NOMO-1 treated with dmso at 0.1 percent for 144 hours (cell line): Measurements from ENCODE around the gene GCN1.

ENCODE experiments used
- DNase-seq: peaks from one replicate; lab custom pipeline; 2025; ENCODE audit not compliant: unreplicated experiment; lab: John Stamatoyannopoulos, UW

GCN1 gene

DNA sequence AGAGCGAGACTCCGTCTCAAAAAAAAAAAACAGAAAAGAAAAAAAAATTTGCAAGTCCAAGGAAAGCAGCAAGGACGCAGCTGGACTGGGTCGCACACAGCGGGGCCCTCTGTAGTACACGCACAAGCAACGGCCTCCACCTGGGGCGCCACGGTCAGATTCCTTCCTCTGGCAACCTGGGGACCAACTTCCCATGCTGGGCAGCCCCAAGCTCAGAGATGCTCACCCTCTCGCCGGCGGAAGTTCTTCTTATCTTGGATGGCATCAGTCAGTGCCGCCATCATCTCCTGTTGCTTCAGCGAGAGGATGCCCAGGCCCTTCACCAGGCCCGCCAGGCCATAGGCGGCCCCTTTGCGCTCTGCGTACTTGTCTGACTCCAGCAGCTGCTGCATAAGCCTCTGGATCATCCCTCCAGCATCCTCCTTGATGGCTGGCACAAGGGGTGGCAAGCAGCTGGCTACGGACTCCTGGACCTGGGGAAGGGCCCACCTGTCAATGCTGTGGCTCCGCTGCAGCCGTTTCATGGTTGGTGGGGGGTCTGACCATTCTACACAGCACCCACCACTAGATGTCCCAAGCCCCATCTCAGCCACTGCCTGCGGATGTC lies 43.5 kb downstream of the GCN1 start:
- no peak for DNase-seq

DNA sequence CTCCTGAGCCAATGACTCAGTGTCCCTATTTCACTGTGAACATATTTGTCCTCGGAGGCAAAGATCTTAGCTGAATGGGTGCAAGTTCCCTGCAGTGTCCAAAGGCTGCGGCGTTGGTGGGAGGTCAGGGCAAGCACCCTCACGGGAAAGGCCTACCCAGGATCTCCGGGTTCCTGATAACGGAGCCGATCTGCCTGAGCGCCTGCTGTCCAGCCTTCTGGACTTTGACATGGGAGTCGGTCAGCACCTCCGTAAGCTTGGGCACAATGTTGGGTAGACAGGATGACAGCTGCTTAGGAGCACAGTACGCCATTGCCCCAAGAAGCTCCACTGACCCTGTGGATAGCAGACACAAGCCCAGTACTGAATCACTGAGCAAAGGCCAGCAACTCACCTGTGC lies 46.5 kb downstream of the GCN1 start:
- no peak for DNase-seq

GRCh38 chr12:120145164-120145563 lies 49.4 kb downstream of the GCN1 start:
- no peak for DNase-seq

DNA sequence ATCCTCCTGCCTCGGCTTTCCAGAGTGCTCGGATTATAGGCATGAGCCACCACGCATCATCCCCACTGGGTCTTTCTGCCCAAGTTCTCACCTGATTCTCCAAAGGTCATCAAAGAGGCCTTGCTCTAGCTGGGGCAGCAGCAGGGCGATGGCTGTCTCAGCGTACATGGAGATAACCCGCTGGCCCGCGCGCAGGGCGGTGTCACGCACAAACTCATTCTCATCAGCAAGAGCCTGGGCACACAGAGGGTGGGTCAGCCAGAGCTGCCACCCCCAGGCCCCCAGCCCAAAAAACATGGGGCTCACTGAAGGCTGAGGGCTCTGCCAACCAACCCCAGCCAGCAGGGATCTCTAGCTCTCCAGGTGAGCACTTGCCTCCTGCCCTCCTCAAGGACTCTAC lies 50.3 kb downstream of the GCN1 start:
- DNase-seq = no peak

- no peak for DNase-seq
Measured at GRCh38 chr12:120142231-120142877, 52.2 kb downstream of the GCN1 start.

GRCh38 chr12:120141336-120141735 lies 53.2 kb downstream of the GCN1 start:
- no peak for DNase-seq

GRCh38 chr12:120140603-120141002 lies 53.9 kb downstream of the GCN1 start:
- DNase-seq = no peak

- DNase-seq = no peak
Measured at GRCh38 chr12:120139958-120140357, 54.6 kb downstream of the GCN1 start.

DNA sequence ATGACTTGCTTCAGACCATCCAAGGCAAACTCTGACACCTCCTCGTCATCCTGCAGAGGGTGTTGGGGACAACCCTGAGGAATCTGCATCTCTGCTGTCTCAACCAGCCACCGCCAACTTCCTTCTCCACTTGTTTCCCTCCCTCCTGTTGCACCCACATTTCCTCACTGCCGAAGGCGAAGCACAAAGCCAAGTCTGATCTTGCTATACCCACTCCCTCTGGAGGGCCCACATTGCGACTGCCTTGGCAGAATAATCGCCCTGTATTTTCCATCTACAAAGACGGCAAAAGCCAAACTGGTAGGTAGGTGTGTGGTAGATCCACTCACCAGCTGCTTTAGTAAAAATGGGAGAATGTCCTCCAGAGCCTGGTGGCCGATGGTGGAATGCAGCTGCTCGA lies 56.1 kb downstream of the GCN1 start:
- DNase-seq = no peak

- DNase-seq = no peak
Measured at GRCh38 chr12:120137833-120138232, 56.7 kb downstream of the GCN1 start.

- no peak for DNase-seq
Measured at GRCh38 chr12:120136093-120136770, 58.3 kb downstream of the GCN1 start.

- no peak for DNase-seq
Measured at GRCh38 chr12:120134307-120134980, 60.1 kb downstream of the GCN1 start.

GRCh38 chr12:120132863-120133385 lies 61.6 kb downstream of the GCN1 start:
- no peak for DNase-seq

- no peak for DNase-seq
Measured at GRCh38 chr12:120132054-120132836, 62.3 kb downstream of the GCN1 start.

- DNase-seq = no peak
Measured at GRCh38 chr12:120131116-120131515, 63.4 kb downstream of the GCN1 start.

GRCh38 chr12:120130011-120130410 lies 64.5 kb downstream of the GCN1 start:
- DNase-seq = no peak

DNA sequence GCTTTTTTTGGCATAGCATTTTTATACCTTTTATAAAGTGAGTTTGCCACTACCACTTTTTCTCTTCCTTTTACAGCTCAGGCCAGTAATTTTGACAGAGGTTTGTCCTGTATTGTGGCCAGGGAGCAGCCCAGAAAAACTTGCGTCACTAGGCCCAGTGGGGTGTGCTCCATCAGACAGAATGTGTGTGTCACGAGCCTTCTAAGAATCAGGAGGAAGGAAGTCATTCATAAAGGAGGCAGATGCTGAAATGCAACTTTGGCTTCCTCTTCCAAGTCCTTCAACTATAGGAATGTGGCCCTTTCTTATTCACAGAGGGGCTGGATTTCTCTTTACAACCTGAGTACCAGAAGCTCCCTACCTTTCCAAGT lies 67.9 kb downstream of the GCN1 start:
- peak; percentile 85 for DNase-seq

DNA sequence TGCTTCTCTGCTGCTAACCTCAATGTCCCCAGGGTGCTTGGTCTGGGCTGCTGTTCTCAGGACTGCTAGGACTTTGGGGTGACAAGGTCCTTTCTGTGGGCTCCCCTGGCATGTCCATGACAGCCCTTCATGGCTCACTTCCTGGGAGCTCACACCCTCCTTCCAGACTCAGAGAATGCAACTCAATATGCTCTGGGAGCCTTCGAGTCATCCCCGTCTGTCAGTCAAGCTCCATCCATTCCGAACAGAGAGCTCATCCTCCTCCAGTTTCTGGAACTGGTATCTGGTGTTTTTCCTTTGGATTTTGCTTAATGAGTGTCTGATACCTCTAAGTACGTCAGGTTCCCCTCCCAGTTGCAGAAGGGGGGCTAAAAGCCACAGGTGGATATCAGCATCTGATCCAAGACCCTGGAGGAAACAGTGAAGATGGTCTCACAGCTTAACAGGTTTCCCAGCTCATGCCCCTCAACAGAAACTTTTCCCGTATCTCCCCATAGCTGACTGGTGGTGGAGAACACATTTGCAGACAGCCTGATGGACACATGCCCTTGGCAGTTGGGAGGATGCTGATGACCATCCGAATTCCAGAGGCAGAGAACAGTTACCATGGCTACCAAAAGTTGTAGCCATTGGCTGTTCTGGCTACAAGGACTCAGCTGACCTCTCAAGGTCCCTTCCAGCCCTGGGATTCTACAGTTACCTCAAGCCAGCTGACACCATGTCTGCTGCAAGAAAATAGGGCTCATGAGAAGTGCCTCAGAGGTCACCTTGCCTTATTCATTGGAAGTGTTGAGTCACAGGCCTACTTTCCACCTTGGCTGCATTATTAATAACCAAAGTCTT lies 68.5 kb downstream of the GCN1 start:
- no peak for DNase-seq

DNA sequence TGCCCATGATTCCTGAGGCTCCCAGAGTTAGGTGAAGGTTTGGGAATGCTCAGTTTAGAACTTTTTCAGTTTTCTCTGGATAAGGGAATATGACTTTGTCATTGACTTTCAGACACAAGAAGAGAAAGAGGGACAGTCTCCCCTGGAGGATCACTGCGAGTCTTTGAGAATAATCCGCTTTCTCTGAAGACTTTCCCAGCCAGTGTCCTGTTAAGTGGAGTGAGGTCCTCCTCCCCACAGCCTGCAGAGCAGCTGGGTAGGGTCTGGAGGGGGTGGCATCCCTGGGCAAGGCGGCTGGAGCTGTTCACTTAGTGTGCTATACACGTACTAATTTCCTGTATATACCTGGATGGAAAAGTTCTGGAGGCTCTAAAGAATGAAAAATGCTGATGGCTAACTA lies 69.5 kb downstream of the GCN1 start:
- no peak for DNase-seq

- no peak for DNase-seq
Measured at GRCh38 chr12:120121766-120122293, 72.7 kb downstream of the GCN1 start.
